GM23338 (cell line): ENCODE results near the gene LRSAM1. TPM values are rescaled to one million over a fixed set of nuclear protein-coding genes. Genes with fewer than 3 reads are reported as not detected.

Experiments
- ATAC-seq: fragments of 200-7000 bp; cut with Tn5 transposase; 3 replicates; pipeline ENCODE4 v1.9.1; 2020
- DNase-seq: peaks from one replicate; pipeline ENCODE4 v3.0.0-alpha.2; 2015; ENCODE audit warnings: low spot score
- H2AFZ ChIP-seq: fragments of 200-600 bp; sonication (generic); 2 replicates; pipeline ENCODE4 v1.8.0; 2016; ENCODE audit warnings: antibody characterized with exemption, mild to moderate bottlenecking, moderate library complexity
- H3F3A ChIP-seq: fragments of 200-600 bp; sonication (generic); replicated peaks from 2 replicates; pipeline ENCODE4 v1.8.0; 2017; ENCODE audit warnings: antibody characterized with exemption, mixed run types, low read depth
- H3K27ac ChIP-seq: fragments of 200-600 bp; sonication (generic); 2 replicates; pipeline ENCODE4 v1.6.1; 2016; ENCODE audit warnings: low read depth
- H3K27me3 ChIP-seq: fragments of 200-600 bp; sonication (generic); 2 replicates; pipeline ENCODE4 v1.8.0; 2016; ENCODE audit warnings: mild to moderate bottlenecking, mixed run types, moderate library complexity; ENCODE audit not compliant: insufficient read depth
- H3K36me3 ChIP-seq: fragments of 200-600 bp; sonication (generic); 2 replicates; pipeline ENCODE4 v1.8.0; 2016; ENCODE audit warnings: mild to moderate bottlenecking; ENCODE audit not compliant: insufficient read depth
- H3K4me1 ChIP-seq: fragments of 200-600 bp; sonication (generic); 2 replicates; pipeline ENCODE4 v1.8.0; 2016; ENCODE audit warnings: mild to moderate bottlenecking, moderate library complexity; ENCODE audit not compliant: insufficient read depth
- H3K4me2 ChIP-seq: fragments of 200-600 bp; sonication (generic); 2 replicates; pipeline ENCODE4 v1.7.1; 2017; ENCODE audit warnings: mixed run types
- H3K4me3 ChIP-seq: fragments of 200-600 bp; sonication (generic); 2 replicates; pipeline ENCODE4 v1.6.1; 2016; ENCODE audit warnings: mixed run types
- H3K79me2 ChIP-seq: fragments of 200-600 bp; sonication (generic); replicated peaks from 2 replicates; pipeline ENCODE4 v1.8.0; 2017; ENCODE audit warnings: mild to moderate bottlenecking; ENCODE audit not compliant: insufficient read depth
- H3K9me2 ChIP-seq: fragments of 200-600 bp; sonication (generic); 2 replicates; pipeline ENCODE4 v1.8.0; 2017; ENCODE audit not compliant: insufficient read depth
- H4K20me1 ChIP-seq: fragments of 200-600 bp; sonication (generic); replicated peaks from 2 replicates; pipeline ENCODE4 v1.8.0; 2017; ENCODE audit warnings: mild to moderate bottlenecking; ENCODE audit not compliant: insufficient read depth
- H3K27ac Mint-ChIP-seq: 2 replicates; pipeline ENCODE4 v1.8.0; 2020; ENCODE audit warnings: inconsistent platforms, mild to moderate bottlenecking, moderate library complexity, mixed read lengths
- H3K27me3 Mint-ChIP-seq: 3 replicates; pipeline ENCODE4 v1.8.0; 2022; ENCODE audit warnings: low read depth, mild to moderate bottlenecking, moderate library complexity, mixed read lengths, inconsistent platforms; ENCODE audit not compliant: insufficient read depth, poor library complexity
- H3K36me3 Mint-ChIP-seq: 3 replicates; pipeline ENCODE4 v1.8.0; 2021; ENCODE audit warnings: low read depth, mild to moderate bottlenecking, inconsistent platforms, moderate library complexity, mixed read lengths
- H3K4me1 Mint-ChIP-seq: 3 replicates; pipeline ENCODE4 v1.8.0; 2020; ENCODE audit warnings: mild to moderate bottlenecking, inconsistent platforms, mixed read lengths
- H3K4me3 Mint-ChIP-seq: 3 replicates; pipeline ENCODE4 v1.8.0; 2021; ENCODE audit warnings: moderate library complexity, mild to moderate bottlenecking, inconsistent platforms, mixed read lengths
- H3K9me3 Mint-ChIP-seq: 3 replicates; pipeline ENCODE4 v1.8.0; 2020; ENCODE audit warnings: moderate library complexity, mild to moderate bottlenecking, inconsistent platforms, mixed read lengths
- CTCF ChIP-seq, 2 experiments: fragments of 200-600 bp in 1 of 2; sonication (generic) in 1 of 2; conservative IDR thresholded peaks; 2 replicates each; pipeline versions ENCODE4 v1.5.1 to v1.6.1; 2016 to 2017; ENCODE audit warnings: antibody characterized with exemption in 2 of 2, low read depth in 2 of 2, mild to moderate bottlenecking in 2 of 2, moderate library complexity in 1 of 2
- EZH2 ChIP-seq: fragments of 200-600 bp; sonication (generic); IDR thresholded peaks from one replicate; pipeline ENCODE4 v1.8.0; 2017; ENCODE audit warnings: antibody characterized with exemption, mild to moderate bottlenecking, low read depth; ENCODE audit not compliant: unreplicated experiment
- EZH2phosphoT487 ChIP-seq: fragments of 200-600 bp; sonication (generic); IDR thresholded peaks from one replicate; pipeline ENCODE4 v1.8.1; 2018; ENCODE audit warnings: antibody characterized with exemption; ENCODE audit not compliant: unreplicated experiment
- NANOG ChIP-seq: IDR thresholded peaks from 2 replicates; pipeline ENCODE4 v1.6.1; 2016; ENCODE audit warnings: antibody characterized with exemption, borderline replicate concordance
- POLR2AphosphoS5 ChIP-seq: IDR thresholded peaks from 2 replicates; pipeline ENCODE4 v1.6.1; 2016; ENCODE audit warnings: antibody characterized with exemption, low read depth
- STAT1 ChIP-seq: IDR thresholded peaks from one replicate; pipeline ENCODE4 v1.6.1; 2016; ENCODE audit warnings: antibody characterized with exemption; ENCODE audit not compliant: unreplicated experiment
- polyA plus RNA-seq: library from polyadenylated mRNA; unstranded; fragments of >200 nt; fragmentation: Nextera tagmentation; extraction: Ambion mirVana; gene quantifications from 2 replicates; pipeline ENCODE4 v1.2.1, GENCODE V29; 2016
- total RNA-seq: library from RNA; depleted of rRNA; stranded (reverse); fragments of >200 nt; shearing (Covaris generic); gene quantifications from 2 replicates; pipeline ENCODE4 v1.2.3, GENCODE V29; 2014
- TF ChIP-seq, protein P1 (sequence below): IDR thresholded peaks from one replicate; pipeline ENCODE4 v1.6.1; 2018; ENCODE audit warnings: antibody characterized with exemption; ENCODE audit not compliant: unreplicated experiment
- TF ChIP-seq, protein P2 (sequence below): IDR thresholded peaks from 2 replicates; pipeline ENCODE4 v1.6.1; 2016; ENCODE audit warnings: antibody characterized with exemption

Gene LRSAM1
- total and polyA plus RNA-seq, 2 experiments from 2014 or later: 12.8 to 21.9 TPM

- H3K4me1 ChIP-seq: peaks cover 4% of the 10 kb centered on the region; the same call in 1 of the 2 replicates
- peaks cover 5% of the 10 kb centered on the region; the same call in 1 of the 2 replicates for H4K20me1 ChIP-seq
- TF ChIP-seq, protein P1, sequence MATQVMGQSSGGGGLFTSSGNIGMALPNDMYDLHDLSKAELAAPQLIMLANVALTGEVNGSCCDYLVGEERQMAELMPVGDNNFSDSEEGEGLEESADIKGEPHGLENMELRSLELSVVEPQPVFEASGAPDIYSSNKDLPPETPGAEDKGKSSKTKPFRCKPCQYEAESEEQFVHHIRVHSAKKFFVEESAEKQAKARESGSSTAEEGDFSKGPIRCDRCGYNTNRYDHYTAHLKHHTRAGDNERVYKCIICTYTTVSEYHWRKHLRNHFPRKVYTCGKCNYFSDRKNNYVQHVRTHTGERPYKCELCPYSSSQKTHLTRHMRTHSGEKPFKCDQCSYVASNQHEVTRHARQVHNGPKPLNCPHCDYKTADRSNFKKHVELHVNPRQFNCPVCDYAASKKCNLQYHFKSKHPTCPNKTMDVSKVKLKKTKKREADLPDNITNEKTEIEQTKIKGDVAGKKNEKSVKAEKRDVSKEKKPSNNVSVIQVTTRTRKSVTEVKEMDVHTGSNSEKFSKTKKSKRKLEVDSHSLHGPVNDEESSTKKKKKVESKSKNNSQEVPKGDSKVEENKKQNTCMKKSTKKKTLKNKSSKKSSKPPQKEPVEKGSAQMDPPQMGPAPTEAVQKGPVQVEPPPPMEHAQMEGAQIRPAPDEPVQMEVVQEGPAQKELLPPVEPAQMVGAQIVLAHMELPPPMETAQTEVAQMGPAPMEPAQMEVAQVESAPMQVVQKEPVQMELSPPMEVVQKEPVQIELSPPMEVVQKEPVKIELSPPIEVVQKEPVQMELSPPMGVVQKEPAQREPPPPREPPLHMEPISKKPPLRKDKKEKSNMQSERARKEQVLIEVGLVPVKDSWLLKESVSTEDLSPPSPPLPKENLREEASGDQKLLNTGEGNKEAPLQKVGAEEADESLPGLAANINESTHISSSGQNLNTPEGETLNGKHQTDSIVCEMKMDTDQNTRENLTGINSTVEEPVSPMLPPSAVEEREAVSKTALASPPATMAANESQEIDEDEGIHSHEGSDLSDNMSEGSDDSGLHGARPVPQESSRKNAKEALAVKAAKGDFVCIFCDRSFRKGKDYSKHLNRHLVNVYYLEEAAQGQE: no peak
- TF ChIP-seq NANOG (no peak), EZH2phosphoT487 (no peak), STAT1 (no peak), CTCF (conservative IDR thresholded peaks at IDR 0.05; ENCODE audit: low read depth in 2 of 2) (no peak), POLR2AphosphoS5 (no peak), EZH2 (no peak)
- TF ChIP-seq, protein P2, sequence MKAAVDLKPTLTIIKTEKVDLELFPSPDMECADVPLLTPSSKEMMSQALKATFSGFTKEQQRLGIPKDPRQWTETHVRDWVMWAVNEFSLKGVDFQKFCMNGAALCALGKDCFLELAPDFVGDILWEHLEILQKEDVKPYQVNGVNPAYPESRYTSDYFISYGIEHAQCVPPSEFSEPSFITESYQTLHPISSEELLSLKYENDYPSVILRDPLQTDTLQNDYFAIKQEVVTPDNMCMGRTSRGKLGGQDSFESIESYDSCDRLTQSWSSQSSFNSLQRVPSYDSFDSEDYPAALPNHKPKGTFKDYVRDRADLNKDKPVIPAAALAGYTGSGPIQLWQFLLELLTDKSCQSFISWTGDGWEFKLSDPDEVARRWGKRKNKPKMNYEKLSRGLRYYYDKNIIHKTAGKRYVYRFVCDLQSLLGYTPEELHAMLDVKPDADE: no peak
- H3K9me2 ChIP-seq: no peaks in the 10 kb centered on the region
- Mint-ChIP-seq H3K27ac (no peak overlapping the region; the same call in 1 of the 2 replicates), H3K9me3 (no peaks in the 10 kb centered on the region), H3K4me1 (peaks cover 5% of the 10 kb centered on the region), H3K27me3 (peaks cover 8% of the 10 kb centered on the region), H3K36me3 (peaks cover 8% of the 10 kb centered on the region), H3K4me3 (no peak overlapping the region)
- H2AFZ ChIP-seq: no peak overlapping the region
- H3K27me3 ChIP-seq: no peaks in the 10 kb centered on the region
- H3F3A ChIP-seq: no peaks in the 10 kb centered on the region
- no peaks in the 10 kb centered on the region; the same call in 1 of the 2 replicates for H3K36me3 ChIP-seq
- no peak overlapping the region for H3K4me3 ChIP-seq
- H3K27ac ChIP-seq: no peak overlapping the region
- DNase-seq (no peak), ATAC-seq (no peak)
- H3K79me2 ChIP-seq: peaks cover 17% of the 10 kb centered on the region
- H3K4me2 ChIP-seq: no peak overlapping the region
These were observed 48.8 kb upstream of the LRSAM1 start for GRCh38 chr9:127402401-127403090.
